ENCODE measurements around the gene RCAN1. TPM values are rescaled to one million over a fixed set of nuclear protein-coding genes. Genes with fewer than 3 reads are reported as not detected.

Gene RCAN1
- total RNA-seq, 1 donor: 308 TPM

DNA sequence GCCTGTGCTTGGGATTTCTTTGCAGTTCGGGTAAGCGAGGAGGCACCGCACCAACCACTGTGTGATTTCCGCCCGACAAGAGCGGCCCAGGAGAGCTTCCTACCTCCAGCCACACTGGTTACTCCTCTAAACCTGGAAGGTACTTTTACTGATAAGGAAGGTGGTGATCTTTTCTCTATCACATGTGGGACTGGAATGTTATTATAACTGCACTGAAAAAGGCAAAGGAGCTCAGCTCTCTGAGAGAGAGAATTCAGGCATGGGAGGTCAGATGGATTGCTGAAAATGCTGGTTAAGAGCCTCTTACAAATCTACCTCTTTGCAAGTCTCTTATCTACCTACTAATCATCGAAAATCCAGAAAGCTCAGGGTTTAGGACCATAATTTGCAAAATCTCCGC is 95.2 kb downstream of the RCAN1 start:
- no peak for TF ChIP-seq CTCF (IDR thresholded peaks at IDR 0.05; ENCODE audit: insufficient read depth, low read depth, low read length)
- no peak for DNase-seq (ENCODE audit: low read depth)
- no peak overlapping the region for H3K4me3 ChIP-seq (ENCODE audit: low read depth, low read length)

GRCh38 chr21:34519016-34519415 is 95.9 kb downstream of the RCAN1 start:
- DNase-seq (ENCODE audit: low read depth): no peak
- no peak for TF ChIP-seq CTCF (IDR thresholded peaks at IDR 0.05; ENCODE audit: insufficient read depth, low read depth, low read length)
- H3K4me3 ChIP-seq (ENCODE audit: low read depth, low read length): no peak overlapping the region

GRCh38 chr21:34518301-34518700 is 96.6 kb downstream of the RCAN1 start:
- no peak for DNase-seq (ENCODE audit: low read depth)
- no peak for TF ChIP-seq CTCF (IDR thresholded peaks at IDR 0.05; ENCODE audit: insufficient read depth, low read depth, low read length)
- no peak overlapping the region for H3K4me3 ChIP-seq (ENCODE audit: low read depth, low read length)

DNA sequence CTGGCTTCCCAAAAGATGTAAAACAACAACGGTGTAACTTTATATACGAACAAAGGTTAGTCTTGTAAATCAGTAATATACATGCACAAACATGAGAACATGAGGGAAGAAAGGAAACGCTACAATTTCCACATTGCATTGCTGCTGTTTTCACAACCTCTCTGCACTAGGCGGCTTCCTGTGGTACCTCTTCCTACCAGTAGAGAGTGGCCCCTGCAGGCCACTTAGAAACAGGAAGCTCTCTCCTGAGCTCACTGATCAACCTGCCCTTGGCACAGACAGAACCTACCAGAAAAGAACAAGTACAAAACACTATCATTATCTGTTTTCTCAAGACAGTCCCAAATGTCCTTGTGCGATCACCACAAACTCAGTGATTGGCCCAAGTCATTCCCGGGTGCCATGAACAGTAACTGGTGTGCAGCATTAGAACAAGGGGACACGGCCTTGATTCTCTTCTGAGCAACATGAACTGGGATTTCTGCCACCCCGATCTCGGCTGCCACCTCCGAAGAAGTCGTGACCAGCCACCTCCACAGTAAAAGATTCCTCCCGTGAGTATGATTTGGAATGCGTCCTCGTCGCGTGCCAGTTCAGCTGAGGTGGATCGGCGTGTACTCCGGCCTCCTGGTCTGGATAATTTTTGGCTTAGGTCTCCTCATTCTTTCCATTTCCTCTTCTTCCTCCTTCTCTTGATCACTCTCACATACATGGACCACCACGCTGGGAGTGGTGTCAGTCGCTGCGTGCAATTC is 97.2 kb downstream of the RCAN1 start:
- no peak overlapping the region for H3K4me3 ChIP-seq (ENCODE audit: low read depth, low read length)
- TF ChIP-seq CTCF (IDR thresholded peaks at IDR 0.05; ENCODE audit: insufficient read depth, low read depth, low read length): peak; percentile 37
- no peak for DNase-seq (ENCODE audit: low read depth)

GRCh38 chr21:34517039-34517438 is 97.9 kb downstream of the RCAN1 start:
- no peak for DNase-seq (ENCODE audit: low read depth)
- no peak overlapping the region for H3K4me3 ChIP-seq (ENCODE audit: low read depth, low read length)
- no peak for TF ChIP-seq CTCF (IDR thresholded peaks at IDR 0.05; ENCODE audit: insufficient read depth, low read depth, low read length)

GRCh38 chr21:34514576-34515115 is 100.3 kb downstream of the RCAN1 start:
- TF ChIP-seq CTCF (IDR thresholded peaks at IDR 0.05; ENCODE audit: insufficient read depth, low read depth, low read length): no peak
- H3K4me3 ChIP-seq (ENCODE audit: low read depth, low read length): no peak overlapping the region
- no peak for DNase-seq (ENCODE audit: low read depth)

Measured in fibroblast of villous mesenchyme (primary cell).